ENCODE data around the gene COL27A1. TPM values are rescaled to one million over a fixed set of nuclear protein-coding genes. Genes with fewer than 3 reads are reported as not detected.
A peak's percentile ranks its signal among the peaks of the same experiment; 100 is the strongest.

The COL27A1 gene
- total RNA-seq, 1 donor from 2014 or later = 51.0 TPM

DNA sequence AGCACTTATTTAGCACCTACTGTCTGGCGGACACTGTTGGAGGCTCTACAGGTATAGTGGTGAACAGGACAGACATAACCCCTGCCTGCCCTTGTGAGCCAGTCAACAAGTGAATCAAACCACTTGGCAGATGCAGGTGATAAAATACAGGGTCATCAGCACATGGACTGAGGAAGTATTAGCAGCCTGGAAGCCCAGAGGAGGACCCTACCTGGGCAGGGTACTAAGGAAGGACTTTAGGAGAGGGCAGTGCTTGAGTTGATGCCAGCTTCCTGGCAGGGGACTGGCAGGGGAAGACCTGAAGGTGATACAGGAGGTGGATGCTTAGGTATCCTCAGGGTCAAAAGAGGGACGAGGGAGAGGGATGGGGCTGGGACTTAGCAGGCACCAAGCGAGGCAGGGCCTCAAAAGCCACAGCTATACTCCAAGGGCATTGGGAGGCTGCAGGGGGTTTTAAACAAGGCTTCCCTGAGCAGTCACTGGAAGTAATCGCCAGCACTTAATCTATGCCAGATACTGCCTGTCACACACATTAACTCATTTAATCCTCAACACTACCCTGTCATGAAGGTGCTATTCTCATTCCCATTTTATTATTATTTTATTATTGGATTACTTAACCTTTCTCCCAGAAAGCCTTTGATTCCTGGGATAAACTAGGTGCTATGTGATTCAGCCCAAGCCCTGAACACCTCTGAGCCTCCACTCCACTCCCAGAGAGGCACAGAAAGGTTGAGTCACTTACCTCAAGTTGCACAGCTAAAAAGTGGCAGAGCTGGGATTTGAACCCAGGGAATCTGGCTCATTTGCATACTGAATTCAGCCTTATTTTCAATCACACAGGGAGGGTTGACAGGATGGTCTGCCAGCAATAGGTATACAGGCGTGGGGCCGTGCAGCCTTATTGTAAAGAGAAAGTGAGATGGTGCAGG is 103.8 kb downstream of the COL27A1 start:
- ATAC-seq = no peak
- no peak for DNase-seq (ENCODE audit: low spot score)

DNA sequence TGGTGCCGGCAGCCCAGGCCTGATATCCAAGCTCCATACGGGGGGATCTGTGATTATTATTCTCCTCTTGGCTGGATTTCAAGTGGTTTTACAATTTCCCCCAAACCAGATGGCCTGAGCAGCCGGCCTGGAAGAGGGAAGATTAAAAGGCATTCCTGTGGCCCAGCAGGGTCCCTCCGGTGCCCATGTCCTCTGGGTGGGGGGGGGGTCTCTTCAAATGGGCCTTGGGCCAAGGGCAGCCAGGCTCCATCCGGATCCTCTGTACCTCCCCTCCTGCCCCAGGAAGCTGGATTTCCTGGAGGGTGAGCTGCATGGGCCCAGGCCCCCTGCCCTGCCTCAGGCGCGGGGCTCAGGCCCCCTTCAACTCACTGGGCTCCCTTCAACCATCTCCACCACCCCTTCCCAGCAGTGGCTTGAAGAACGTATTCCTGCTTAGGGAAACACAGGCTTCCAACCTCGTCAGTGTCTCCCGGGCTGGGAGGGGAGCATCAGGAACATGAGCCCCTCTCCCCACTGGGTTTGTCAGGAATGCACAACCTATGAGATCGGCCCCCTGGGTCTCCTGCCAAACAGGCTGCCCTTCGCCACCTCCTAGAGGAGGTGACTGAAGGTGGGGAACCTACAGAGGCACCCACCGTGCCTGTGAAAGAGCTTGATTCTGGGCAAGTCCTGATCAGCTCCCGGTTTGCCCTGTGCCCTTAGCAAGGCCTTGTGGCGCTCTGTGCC is 104.6 kb downstream of the COL27A1 start:
- DNase-seq (ENCODE audit: low spot score) (no peak), ATAC-seq (no peak)

GRCh38 chr9:114261026-114261425 is 105.7 kb downstream of the COL27A1 start:
- no peak for DNase-seq (ENCODE audit: low spot score)
- ATAC-seq = no peak

DNA sequence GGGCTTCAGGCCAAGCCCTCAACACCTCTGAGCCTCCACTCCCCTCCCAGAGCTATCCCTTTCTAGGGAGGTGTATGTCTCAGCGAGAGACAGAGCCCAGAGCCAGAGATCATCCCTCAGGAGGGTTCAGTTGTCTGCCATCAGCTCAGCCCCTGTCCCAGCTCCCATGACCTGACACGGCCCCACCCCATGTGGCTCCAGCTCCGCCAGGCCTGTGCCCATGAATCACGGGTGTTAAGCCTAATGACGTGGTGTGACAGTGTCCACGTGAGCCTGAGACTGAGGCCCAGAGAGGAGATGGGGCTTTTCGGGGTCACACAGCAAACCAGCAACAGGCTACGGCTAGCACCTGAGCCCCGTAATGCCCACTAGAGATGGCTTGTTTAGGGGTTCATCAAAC is 106.7 kb downstream of the COL27A1 start:
- ATAC-seq (no peak), DNase-seq (ENCODE audit: low spot score) (no peak)

- ATAC-seq = no peak
Measured at GRCh38 chr9:114263853-114264510, 108.6 kb downstream of the COL27A1 start.

DNA sequence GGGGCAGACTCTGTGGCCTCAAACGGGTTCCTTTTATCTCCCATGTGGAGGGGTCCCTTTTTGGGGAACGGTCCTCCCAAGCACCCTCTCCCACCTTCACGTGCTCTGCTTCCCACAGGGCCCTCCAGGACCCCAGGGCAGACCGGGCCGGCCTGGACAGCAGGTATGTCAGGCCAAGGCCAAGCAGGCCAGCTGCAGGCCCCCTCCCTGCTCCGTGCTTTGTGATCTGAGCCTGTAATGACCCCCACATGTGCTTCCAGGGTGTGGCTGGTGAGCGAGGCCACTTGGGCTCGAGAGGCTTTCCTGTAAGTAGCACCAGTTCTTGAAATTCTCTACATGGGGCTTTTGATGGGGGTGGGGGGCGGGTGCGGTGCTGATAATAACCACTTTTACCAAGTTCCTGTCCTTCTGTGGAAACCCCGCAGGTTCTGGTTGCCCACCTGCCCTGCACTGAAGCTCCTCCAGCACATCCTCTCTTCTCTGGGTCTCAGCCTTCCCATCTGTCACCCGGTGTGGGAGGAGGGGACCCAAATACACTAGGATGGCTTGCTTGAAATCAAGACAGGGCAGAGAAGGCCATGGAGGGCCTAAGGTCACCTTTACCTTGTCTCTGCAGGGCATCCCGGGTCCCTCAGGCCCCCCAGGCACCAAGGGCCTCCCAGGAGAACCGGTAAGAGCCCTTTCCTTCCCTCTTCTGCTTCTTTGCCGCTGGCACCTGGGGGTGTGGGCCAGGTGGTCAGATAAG is 109.6 kb downstream of the COL27A1 start:
- ATAC-seq (no peak), DNase-seq (ENCODE audit: low spot score) (no peak)

More at GRCh38 chr9:114263853-114264510, 108.6 kb downstream of the COL27A1 start:
- no peak for DNase-seq (ENCODE audit: low spot score)

- ATAC-seq (no peak), DNase-seq (ENCODE audit: low spot score) (no peak)
Measured at GRCh38 chr9:114266969-114267368, 111.6 kb downstream of the COL27A1 start.

DNA sequence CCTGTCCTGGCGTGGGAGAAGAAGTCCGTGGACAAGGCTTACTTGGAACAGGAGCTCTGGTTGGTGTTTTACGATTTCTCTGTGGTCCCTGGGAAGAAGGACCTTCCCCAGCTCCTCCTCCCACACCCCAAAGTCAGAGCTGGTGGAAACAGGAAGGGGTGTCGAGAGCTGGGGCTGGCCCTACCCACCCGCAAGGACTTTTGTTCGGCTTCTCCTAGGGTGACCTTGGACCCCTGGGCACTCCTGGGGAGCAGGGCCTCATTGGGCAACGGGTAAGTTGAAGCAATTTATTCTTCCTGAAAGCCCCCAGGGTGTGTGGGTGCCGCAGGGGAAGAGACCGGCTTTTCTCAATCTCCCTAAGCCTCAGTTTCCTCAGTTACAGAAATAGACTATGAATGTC is 113.7 kb downstream of the COL27A1 start:
- ATAC-seq (no peak), DNase-seq (ENCODE audit: low spot score) (no peak)

- DNase-seq (ENCODE audit: low spot score) = no peak
Measured at GRCh38 chr9:114270120-114270975, 115.0 kb downstream of the COL27A1 start.

DNA sequence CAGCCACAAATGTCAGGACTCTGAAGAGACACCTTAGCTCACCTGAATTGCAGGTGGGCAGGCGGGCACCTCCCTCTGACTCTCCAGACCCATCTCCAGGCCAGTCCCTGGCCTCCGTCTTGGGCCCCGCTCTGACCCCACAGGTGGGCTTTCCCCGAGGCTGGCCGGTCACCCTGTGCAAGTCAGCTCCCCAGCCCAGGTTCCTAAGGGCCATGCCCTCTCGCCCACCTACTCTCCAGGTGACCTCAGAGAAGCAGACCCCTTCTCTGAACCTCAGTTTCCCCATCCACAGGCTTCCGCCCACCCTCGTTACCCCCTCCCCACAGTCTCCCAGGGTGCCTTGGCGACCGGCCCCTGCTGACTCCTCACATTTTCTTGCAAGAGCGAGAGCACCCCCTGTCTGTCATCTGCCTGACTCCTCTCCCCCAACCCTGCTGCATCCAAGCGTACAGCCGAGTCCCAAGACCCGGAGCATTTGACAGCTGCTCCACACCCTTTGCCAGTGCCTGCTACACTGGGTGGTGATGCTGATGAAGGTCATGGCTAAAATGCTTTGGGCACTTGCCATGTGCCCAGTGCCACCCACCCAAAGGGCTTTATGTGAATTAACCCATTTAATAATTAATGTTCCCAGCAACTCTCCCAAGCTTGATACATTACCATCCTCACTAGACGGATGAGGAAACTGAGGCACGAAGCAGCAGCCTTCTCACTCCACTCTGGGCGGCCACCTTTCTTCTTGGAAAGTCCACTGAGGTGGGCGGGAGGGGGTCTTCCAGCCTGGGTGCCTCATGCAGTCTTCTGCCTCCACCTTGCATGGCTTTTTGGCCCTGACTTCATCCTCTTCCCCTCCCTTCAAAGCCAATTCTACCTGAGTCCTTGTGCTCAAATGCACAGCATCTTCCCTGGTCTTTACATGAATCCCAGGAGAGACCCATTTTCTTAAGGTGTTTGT is 116.5 kb downstream of the COL27A1 start:
- DNase-seq (ENCODE audit: low spot score) (no peak), ATAC-seq (peak; percentile 75)

More at GRCh38 chr9:114270120-114270975, 115.0 kb downstream of the COL27A1 start:
- ATAC-seq = no peak

GRCh38 chr9:114272739-114273431 is 117.5 kb downstream of the COL27A1 start:
- ATAC-seq (no peak), DNase-seq (ENCODE audit: low spot score) (no peak)

DNA sequence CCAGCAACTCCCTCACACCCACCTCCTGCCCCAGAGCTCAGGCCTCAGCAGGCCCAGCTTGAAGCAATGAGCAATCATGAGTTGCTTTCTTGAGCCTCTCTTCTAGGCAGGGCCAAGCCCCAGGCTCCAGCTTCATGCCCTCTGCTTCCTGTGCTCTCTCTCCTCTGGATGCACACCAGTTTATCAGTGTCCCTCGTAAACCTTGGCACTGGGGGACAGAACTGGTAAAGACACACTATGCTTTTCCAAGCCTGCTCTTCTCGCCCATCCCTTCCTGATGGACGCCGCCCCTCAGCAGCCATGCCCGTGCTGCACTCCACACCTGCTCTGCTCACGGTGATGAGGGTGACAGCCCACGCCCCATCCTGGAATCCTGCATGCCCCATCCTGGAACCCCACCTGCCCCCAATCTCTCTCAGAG is 118.1 kb downstream of the COL27A1 start:
- DNase-seq (ENCODE audit: low spot score) (no peak), ATAC-seq (no peak)

GRCh38 chr9:114274217-114274616 is 118.9 kb downstream of the COL27A1 start:
- ATAC-seq (no peak), DNase-seq (ENCODE audit: low spot score) (no peak)

- ATAC-seq = no peak
- no peak for DNase-seq (ENCODE audit: low spot score)
Measured at GRCh38 chr9:114275246-114276004, 120.1 kb downstream of the COL27A1 start.

DNA sequence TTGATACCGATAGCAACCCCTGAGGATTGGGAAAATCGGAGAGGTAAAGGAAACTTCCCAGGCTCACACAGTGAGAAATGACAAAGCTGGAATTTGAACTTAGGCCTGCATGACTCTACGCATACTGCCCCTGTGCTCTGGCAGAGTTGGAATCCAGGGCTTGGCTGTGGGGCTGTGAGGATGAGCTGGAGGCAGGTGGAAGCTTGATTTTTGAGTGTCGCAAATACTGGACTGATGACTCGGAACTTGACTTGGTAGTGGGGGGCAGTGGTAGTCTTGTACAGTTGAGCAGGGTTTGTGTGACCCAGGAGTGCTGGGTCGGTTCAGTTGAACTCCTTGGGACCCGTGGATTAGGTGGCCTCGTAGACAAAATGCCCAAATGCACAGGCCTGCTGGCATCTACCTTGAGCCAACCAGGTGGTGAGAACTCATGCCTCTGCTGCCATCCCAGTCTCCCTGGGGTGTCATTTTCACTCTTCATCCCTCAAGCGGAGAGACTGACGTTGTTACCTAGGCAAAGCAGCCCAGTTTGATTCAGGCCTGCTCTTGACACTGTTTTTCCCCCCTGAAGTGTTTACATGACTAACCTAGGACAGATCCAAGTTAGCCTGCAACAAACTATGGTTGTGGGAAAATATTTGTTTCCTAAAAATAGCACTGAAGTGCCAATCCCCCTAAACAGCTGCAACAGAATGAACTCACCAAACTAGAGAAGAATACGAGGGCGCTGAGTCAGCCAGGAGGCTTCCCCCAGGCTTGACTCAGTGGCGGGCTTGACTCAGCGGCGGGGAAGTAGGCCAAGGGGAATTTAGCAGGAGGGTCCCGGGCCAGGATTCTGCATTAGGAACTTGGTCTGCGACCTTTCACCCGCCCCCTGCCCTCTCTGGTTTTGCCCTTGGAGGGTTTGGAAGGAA is 121.8 kb downstream of the COL27A1 start:
- DNase-seq (ENCODE audit: low spot score) = no peak
- ATAC-seq = no peak

- no peak for DNase-seq (ENCODE audit: low spot score)
- ATAC-seq = no peak
Measured at GRCh38 chr9:114278356-114278755, 123.0 kb downstream of the COL27A1 start.

Data from left lobe of liver (tissue), 2 donors.